IMR-90 (cell line): ENCODE results near the gene NOL8. TPM values are rescaled to one million over a fixed set of nuclear protein-coding genes. Genes with fewer than 3 reads are reported as not detected.
A peak's percentile ranks its signal among the peaks of the same experiment; 100 is the strongest.

Experiments used
- ATAC-seq: fragments of 200-7000 bp; cut with Tn5 transposase; 2 replicates; pipeline ENCODE4 v1.9.1; 2020; ENCODE audit warnings: low read depth, mild to moderate bottlenecking, moderate library complexity
- BruUV-seq: library from RNA; stranded (reverse); fragments of 400-500 nt; replicated peaks from 2 replicates; lab custom pipeline; 2021; lab: Mats Ljungman, UMichigan
- CTCF ChIA-PET: fragments of 300-600 bp; formaldehyde crosslinking; extraction: SDS; loops from one replicate; lab custom pipeline; 2021; ENCODE audit warnings: antibody characterized with exemption; lab: Yijun Ruan, JAX
- POLR2A ChIA-PET: fragments of 300-600 bp; sonication (Branson Sonifier 250); formaldehyde crosslinking; loops from one replicate; lab custom pipeline; 2022; ENCODE audit warnings: antibody characterized with exemption; ENCODE audit not compliant: unreplicated experiment; lab: Charles Lee
- DNase-seq: peaks from one replicate; pipeline ENCODE4 v3.0.0; 2013
- H2AFZ ChIP-seq: replicated peaks from 2 replicates; pipeline ENCODE3; 2013; ENCODE audit warnings: low read length, mild to moderate bottlenecking; ENCODE audit not compliant: poor library complexity
- H2AK5ac ChIP-seq: 2 replicates; pipeline ENCODE4 v1.6.1; 2013; ENCODE audit warnings: low read depth, low read length, inconsistent platforms
- H2AK9ac ChIP-seq: replicated peaks from 2 replicates; pipeline ENCODE3; 2013; ENCODE audit warnings: mild to moderate bottlenecking, low read depth, low read length, moderate library complexity; ENCODE audit not compliant: poor library complexity
- H2BK120ac ChIP-seq: 2 replicates; pipeline ENCODE4 v1.6.1; 2013; ENCODE audit warnings: low read depth, low read length, inconsistent platforms
- H2BK15ac ChIP-seq: 3 replicates; pipeline ENCODE4 v1.6.1; 2013; ENCODE audit warnings: low read depth, low read length, inconsistent platforms
- H2BK20ac ChIP-seq: 2 replicates; pipeline ENCODE4 v1.6.1; 2013; ENCODE audit warnings: low read depth, mild to moderate bottlenecking, inconsistent platforms, low read length, moderate library complexity
- H2BK5ac ChIP-seq: 2 replicates; pipeline ENCODE4 v1.6.1; 2013; ENCODE audit warnings: mild to moderate bottlenecking, low read depth, low read length, inconsistent platforms; ENCODE audit not compliant: poor library complexity, severe bottlenecking
- H3K14ac ChIP-seq: replicated peaks from 2 replicates; pipeline ENCODE4 v1.6.1; 2013; ENCODE audit warnings: low read depth, low read length, inconsistent platforms
- H3K18ac ChIP-seq: 2 replicates; pipeline ENCODE4 v1.6.1; 2013; ENCODE audit warnings: low read depth, low read length, control low read depth
- H3K23ac ChIP-seq: 2 replicates; pipeline ENCODE4 v1.6.1; 2013; ENCODE audit warnings: low read depth, low read length, inconsistent platforms
- H3K27ac ChIP-seq: 2 replicates; pipeline ENCODE4 v1.5.1; 2013; ENCODE audit warnings: mild to moderate bottlenecking, control low read depth, low read length; ENCODE audit not compliant: insufficient read depth
- H3K27me3 ChIP-seq: 2 replicates; pipeline ENCODE4 v1.6.1; 2013; ENCODE audit warnings: low read length; ENCODE audit not compliant: control insufficient read depth, insufficient read depth
- H3K36me3 ChIP-seq: 2 replicates; pipeline ENCODE4 v1.6.1; 2013; ENCODE audit warnings: low read length, mixed read lengths; ENCODE audit not compliant: control insufficient read depth, insufficient read depth
- H3K4ac ChIP-seq: 2 replicates; pipeline ENCODE4 v1.6.1; 2013; ENCODE audit warnings: low read depth, low read length, inconsistent platforms
- H3K4me1 ChIP-seq: 2 replicates; pipeline ENCODE4 v1.6.1; 2013; ENCODE audit warnings: low read length, mixed read lengths; ENCODE audit not compliant: control insufficient read depth, insufficient read depth
- H3K4me2 ChIP-seq: 2 replicates; pipeline ENCODE4 v1.6.1; 2013; ENCODE audit warnings: low read depth, mild to moderate bottlenecking, control low read depth, low read length, moderate library complexity
- H3K4me3 ChIP-seq: 2 replicates; pipeline ENCODE4 v1.5.1; 2013; ENCODE audit warnings: low read depth, mild to moderate bottlenecking, control low read depth, low read length, moderate library complexity; ENCODE audit not compliant: insufficient read depth
- H3K56ac ChIP-seq: 2 replicates; pipeline ENCODE4 v1.6.1; 2013; ENCODE audit warnings: low read length, inconsistent platforms; ENCODE audit not compliant: insufficient read depth; ENCODE audit errors: extremely low read depth
- H3K79me1 ChIP-seq, 2 experiments: 2 replicates each; pipeline ENCODE4 v1.6.1; 2013; ENCODE audit warnings: low read length in 2 of 2, inconsistent platforms in 1 of 2, low read depth in 1 of 2
- H3K9ac ChIP-seq: 2 replicates; pipeline ENCODE4 v1.6.1; 2013; ENCODE audit warnings: low read depth, low read length, control low read depth
- H3K9me1 ChIP-seq: 2 replicates; pipeline ENCODE4 v1.6.1; 2013; ENCODE audit warnings: low read length, inconsistent platforms; ENCODE audit not compliant: insufficient read depth
- H3K9me3 ChIP-seq: 2 replicates; pipeline ENCODE4 v1.6.1; 2013; ENCODE audit warnings: low read length; ENCODE audit not compliant: control insufficient read depth, insufficient read depth
- H4K20me1 ChIP-seq: 2 replicates; pipeline ENCODE4 v1.6.1; 2013; ENCODE audit warnings: low read length, inconsistent platforms; ENCODE audit not compliant: insufficient read depth
- H4K5ac ChIP-seq: 2 replicates; pipeline ENCODE4 v1.6.1; 2013; ENCODE audit warnings: mild to moderate bottlenecking, low read depth, low read length, control low read depth
- H4K8ac ChIP-seq, 2 experiments: 2 replicates each; pipeline ENCODE4 v1.6.1; 2013; ENCODE audit warnings: low read depth in 2 of 2, low read length in 2 of 2, control low read depth in 1 of 2, inconsistent platforms in 1 of 2
- H4K91ac ChIP-seq: 2 replicates; pipeline ENCODE4 v1.6.1; 2013; ENCODE audit warnings: low read depth, low read length, inconsistent platforms; ENCODE audit not compliant: insufficient read depth
- CTCF ChIP-seq: conservative IDR thresholded peaks from 2 replicates; pipeline ENCODE4 v1.5.1; 2012; ENCODE audit warnings: mild to moderate bottlenecking, low read depth, low read length, improper control_type of control experiment
- MAFK ChIP-seq: IDR thresholded peaks from 2 replicates; pipeline ENCODE4 v1.6.1; 2012; ENCODE audit warnings: low read depth, low read length, improper control_type of control experiment
- RAD21 ChIP-seq: IDR thresholded peaks from 2 replicates; pipeline ENCODE4 v1.6.1; 2012; ENCODE audit warnings: low read length, improper control_type of control experiment
- SMC3 ChIP-seq: fragments of 150-350 bp; IDR thresholded peaks from 2 replicates; pipeline ENCODE4 v1.6.1; 2016; ENCODE audit warnings: low read depth, mild to moderate bottlenecking, antibody characterized with exemption, low read length, moderate library complexity
- WGBS, 2 experiments: methylation state at CpG; one replicate each; pipeline versions ENCODE4 v1.1.5 to v1.1.7; 2013; ENCODE audit warnings: missing lambda C conversion rate in 2 of 2; ENCODE audit not compliant: insufficient read length in 1 of 2; ENCODE audit errors: extremely low coverage in 2 of 2; 5-methylcytosine and 5-hydroxymethylcytosine counted together
- dilution Hi-C: fragments of 300-500 bp; cut with HindIII; formaldehyde crosslinking; loops from one replicate; pipeline ENCODE4 v1.14.3; 2018; ENCODE audit warnings: low sequenced_read_pairs; ENCODE audit not compliant: unreplicated experiment
- in situ Hi-C: fragments of 300-500 bp; cut with MboI; formaldehyde crosslinking; loops from 3 replicates; pipeline ENCODE4 v1.14.3; 2019; ENCODE audit warnings: low sequenced_read_pairs, inconsistent platforms, mixed read lengths
- intact Hi-C: fragments of 100-400 bp; cut with micrococcal nuclease; formaldehyde crosslinking; loops from 2 replicates; pipeline ENCODE4 v1.10.0; 2022
- polyA plus RNA-seq, 3 experiments: library from polyadenylated mRNA; depleted of rRNA; stranded (reverse); fragments of >200 nt; gene quantifications; 2 replicates each; pipeline ENCODE4 v1.2.3, GENCODE V29; 2012; ENCODE audit warnings: low replicate concordance in 1 of 3
- total RNA-seq: library from RNA; depleted of rRNA; stranded (reverse); fragments of >200 nt; gene quantifications from 2 replicates; pipeline ENCODE4 v1.2.3, GENCODE V29; 2012

Gene NOL8
- total and polyA plus RNA-seq, 2 of the 4 experiments (the other 2 are of a cell fraction) = 10.1 to 18.3 TPM

GRCh38 chr9:92342825-92343488, 17.8 kb upstream of the NOL8 start:
- ChIA-PET POLR2A (no interaction called here), CTCF (interaction anchor here (1.0 to 1.6 kb wide), 2 partner anchors 10 to 100 kb away, joined by 4 to 6 read pairs; no protein-coding TSS in a partner anchor)
- no peak overlapping the region for H3K23ac ChIP-seq
- dilution Hi-C loops = no loop called here
- peak; percentile 30 for TF ChIP-seq RAD21
- no peak for TF ChIP-seq MAFK
- peak; percentile 35; the same call in 1 of the 2 replicates for TF ChIP-seq SMC3
- TF ChIP-seq CTCF = peak; percentile 38
- DNase-seq (peak; percentile 9), ATAC-seq (peak; percentile 48; the same call in 1 of the 2 replicates)
- H3K4ac ChIP-seq = no peak overlapping the region
- no peak overlapping the region for H2AK9ac ChIP-seq
- no peak overlapping the region for H3K4me2 ChIP-seq
- H4K20me1 ChIP-seq = no peaks in the 10 kb centered on the region
- in situ Hi-C loops = loop anchor here (25.0 kb wide), 1 partner anchor 444 kb away; no protein-coding TSS in a partner anchor
- no peak overlapping the region for H3K27ac ChIP-seq
- no peaks in the 10 kb centered on the region for H3K9me1 ChIP-seq
- no peaks in the 10 kb centered on the region for H3K27me3 ChIP-seq
- H4K8ac ChIP-seq = no peak overlapping the region
- H2BK120ac ChIP-seq = no peak overlapping the region
- H3K36me3 ChIP-seq = no peaks in the 10 kb centered on the region
- no peak overlapping the region for H2BK20ac ChIP-seq
- H3K4me1 ChIP-seq = peaks cover 2% of the 10 kb centered on the region; the same call in 1 of the 2 replicates
- H3K56ac ChIP-seq = no peak overlapping the region
- intact Hi-C loops = loop anchor here (1.0 to 2.0 kb wide), 2 partner anchors 96 to 291 kb away; no protein-coding TSS in a partner anchor
- no CpG with 5 or more reads among the region's 1 CpG for WGBS, 2 experiments
- no peak overlapping the region for H3K18ac ChIP-seq
- no peak overlapping the region for H2AK5ac ChIP-seq
- no peak overlapping the region for H2BK5ac ChIP-seq
- no peaks in the 10 kb centered on the region for H3K79me1 ChIP-seq
- no peak overlapping the region for H3K4me3 ChIP-seq
- H3K9ac ChIP-seq = no peak overlapping the region
- H3K9me3 ChIP-seq = no peaks in the 10 kb centered on the region
- H2AFZ ChIP-seq = no peak overlapping the region
- H3K14ac ChIP-seq = no peak overlapping the region
- no peak overlapping the region for H4K91ac ChIP-seq
- no peak overlapping the region for H2BK15ac ChIP-seq
- H4K5ac ChIP-seq = no peak overlapping the region
- BruUV-seq = no TSS peak
